ENCODE measurements around the gene MICB. TPM values are rescaled to one million over a fixed set of nuclear protein-coding genes. Genes with fewer than 3 reads are reported as not detected.

The MICB gene
- total RNA-seq (21.9 and 24.2 TPM in 2 replicates), polyA plus RNA-seq (24.5 and 30.9 TPM in 2 replicates), polyA minus RNA-seq (22.5 and 29.8 TPM in 2 replicates)
- 21.3 TPM for total RNA-seq (2013)

DNA sequence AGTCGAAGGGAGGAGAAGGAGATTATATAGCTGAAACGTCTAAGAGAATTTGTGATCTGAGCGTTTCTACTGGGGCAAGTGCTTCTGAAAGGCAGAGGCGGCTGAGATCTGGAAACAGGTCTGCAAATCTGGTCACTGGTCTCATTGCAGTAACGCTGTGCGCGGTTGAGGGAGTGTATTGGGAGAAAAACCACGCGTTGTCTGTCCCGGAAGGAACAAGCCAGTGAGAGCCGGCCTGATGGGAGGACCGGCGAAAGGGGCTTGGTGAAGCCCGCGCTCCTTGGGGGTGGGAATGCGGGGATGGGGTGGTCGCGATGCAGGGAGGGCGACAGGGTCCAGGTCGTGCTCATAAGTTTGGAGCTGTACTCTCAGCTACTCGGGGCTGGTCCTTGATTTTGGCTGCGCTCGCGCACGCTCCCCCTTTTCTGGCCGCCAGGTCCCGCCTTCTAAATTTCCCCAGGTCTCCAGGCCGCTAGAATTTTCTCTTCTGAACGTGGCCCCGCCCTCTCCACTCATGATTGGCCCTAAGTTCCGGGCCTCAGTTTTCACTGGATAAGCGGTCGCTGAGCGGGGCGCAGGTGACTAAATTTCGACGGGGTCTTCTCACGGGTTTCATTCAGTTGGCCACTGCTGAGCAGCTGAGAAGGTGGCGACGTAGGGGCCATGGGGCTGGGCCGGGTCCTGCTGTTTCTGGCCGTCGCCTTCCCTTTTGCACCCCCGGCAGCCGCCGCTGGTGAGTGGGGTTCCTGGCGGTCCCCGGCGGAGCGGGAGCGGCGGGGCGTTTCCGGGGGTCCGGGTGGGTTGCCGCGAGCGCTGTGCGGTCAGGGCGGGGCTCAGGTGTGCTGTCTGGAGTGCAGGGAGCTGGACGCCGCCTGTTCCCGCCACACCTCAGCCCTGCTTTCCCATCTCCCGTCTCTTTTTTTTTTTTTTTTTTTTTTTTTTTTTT is at the start of gene MICB:
Gene MICB (plus strand): TSS at position 615 of the 946 bp plus-strand sequence. CDS start 49 bp downstream, at position 664.
- H3K4me3 Mint-ChIP-seq = peak within 1 kb of the TSS; percentile 83
- H3K9ac ChIP-seq (ENCODE audit: low read length) = peak within 1 kb of the TSS; percentile 78
- peaks cover 40% of the 10 kb centered on the region for H4K20me1 ChIP-seq (ENCODE audit: control insufficient read depth, insufficient read depth, low read length, poor library complexity, severe bottlenecking)
- DNase-seq = peak; percentile 90
- TF ChIP-seq, protein P1, sequence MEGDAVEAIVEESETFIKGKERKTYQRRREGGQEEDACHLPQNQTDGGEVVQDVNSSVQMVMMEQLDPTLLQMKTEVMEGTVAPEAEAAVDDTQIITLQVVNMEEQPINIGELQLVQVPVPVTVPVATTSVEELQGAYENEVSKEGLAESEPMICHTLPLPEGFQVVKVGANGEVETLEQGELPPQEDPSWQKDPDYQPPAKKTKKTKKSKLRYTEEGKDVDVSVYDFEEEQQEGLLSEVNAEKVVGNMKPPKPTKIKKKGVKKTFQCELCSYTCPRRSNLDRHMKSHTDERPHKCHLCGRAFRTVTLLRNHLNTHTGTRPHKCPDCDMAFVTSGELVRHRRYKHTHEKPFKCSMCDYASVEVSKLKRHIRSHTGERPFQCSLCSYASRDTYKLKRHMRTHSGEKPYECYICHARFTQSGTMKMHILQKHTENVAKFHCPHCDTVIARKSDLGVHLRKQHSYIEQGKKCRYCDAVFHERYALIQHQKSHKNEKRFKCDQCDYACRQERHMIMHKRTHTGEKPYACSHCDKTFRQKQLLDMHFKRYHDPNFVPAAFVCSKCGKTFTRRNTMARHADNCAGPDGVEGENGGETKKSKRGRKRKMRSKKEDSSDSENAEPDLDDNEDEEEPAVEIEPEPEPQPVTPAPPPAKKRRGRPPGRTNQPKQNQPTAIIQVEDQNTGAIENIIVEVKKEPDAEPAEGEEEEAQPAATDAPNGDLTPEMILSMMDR (IDR thresholded peaks at IDR 0.05) = no peak
- no peak for TF ChIP-seq EZH2 (IDR thresholded peaks at IDR 0.05; ENCODE audit: borderline replicate concordance, insufficient read depth, low read depth, low read length, poor library complexity, severe bottlenecking)
- H3K79me2 ChIP-seq (ENCODE audit: control insufficient read depth, insufficient read depth, low read length) = peaks cover 93% of the 10 kb centered on the region
- peak within 1 kb of the TSS; percentile 47 to 86 for H3K27ac ChIP-seq (ENCODE audit: low read length in 2 of 2)
- ATAC-seq (ENCODE audit: low read depth) = peak; percentile 75
- intact Hi-C loops (cut with micrococcal nuclease) = loop anchor here (1.0 to 10.0 kb wide), 3 partner anchors 43 to 697 kb away; partner anchors contain the start of genes GPSM3, NEU1 and PBX2
- peaks cover 66% of the 10 kb centered on the region for H3K4me1 Mint-ChIP-seq
- H3K27me3 Mint-ChIP-seq = no peaks in the 10 kb centered on the region
- H3K36me3 ChIP-seq (replicated peaks in 1 of 2; ENCODE audit: control extremely low read depth in 1 of 2, control insufficient read depth in 1 of 2, extremely low read depth in 1 of 2, insufficient read depth in 2 of 2, low read length in 1 of 2) = no peaks in the 10 kb centered on the region
- H3K9me3 Mint-ChIP-seq (ENCODE audit: insufficient read depth) = no peaks in the 10 kb centered on the region
- WGBS (ENCODE audit: insufficient coverage) = under 1% methylated on average over 59 of the region's 64 CpGs
- no peaks in the 10 kb centered on the region for H3K27me3 ChIP-seq (replicated peaks in 1 of 4; ENCODE audit: control extremely low read depth in 1 of 4, control insufficient read depth in 3 of 4, insufficient read depth in 4 of 4, low read length in 3 of 4)
- H3K9me3 ChIP-seq (ENCODE audit: control extremely low read depth in 1 of 3, control insufficient read depth in 2 of 3, insufficient read depth in 1 of 3, low read length in 2 of 3) = no peaks in the 10 kb centered on the region
- peak within 1 kb of the TSS; percentile 74 for H2AFZ ChIP-seq (ENCODE audit: insufficient read depth, low read depth, low read length, poor library complexity, severe bottlenecking)
- H3K4me1 ChIP-seq (ENCODE audit: control insufficient read depth in 2 of 2, insufficient read depth in 2 of 2, low read length in 2 of 2) = peaks cover 39 to 44% of the 10 kb centered on the region in 2 donors
- CTCF ChIA-PET = interaction anchor here (1.1 to 3.5 kb wide), 5 partner anchors 44 to 101 kb away, joined by 3 to 10 read pairs (median 7); partner anchors contain the start of genes ATP6V1G2 and DDX39B
- H3K27ac Mint-ChIP-seq = peak within 1 kb of the TSS; percentile 93
- peak within 1 kb of the TSS; percentile 32 to 82 (median 64) for H3K4me3 ChIP-seq (ENCODE audit: control extremely low read depth in 1 of 5, extremely low read depth in 1 of 5, insufficient read depth in 1 of 5, low read depth in 2 of 5, low read length in 4 of 5)
- POLR2A ChIA-PET = interaction anchor here (0.7 to 2.4 kb wide), 5 partner anchors 32 to 97 kb away, joined by 3 to 10 read pairs (median 3); partner anchors contain the start of genes DDX39B and NFKBIL1
- H3K4me2 ChIP-seq (replicated peaks; ENCODE audit: low read depth, low read length, poor library complexity, severe bottlenecking) = peak within 1 kb of the TSS; percentile 93
